Right lobe of liver (tissue), 4 donors: ENCODE data around the gene PRKN.

Source experiments
- POLR2A ChIP-seq: fragments of 450-650 bp; IDR thresholded peaks from one replicate; pipeline ENCODE4 v1.6.1; 2017; ENCODE audit warnings: antibody characterized with exemption, mild to moderate bottlenecking
- TF ChIP-seq, protein P1 (sequence below), 4 donors: fragments of 200-600 bp in 3 of 4; fragments of 450-650 bp in 1 of 4; IDR thresholded peaks; one replicate each; pipeline versions ENCODE4 v1.5.1 to v1.8.0; 2016 to 2022; ENCODE audit warnings: antibody characterized with exemption in 4 of 4, mild to moderate bottlenecking in 2 of 4
- donor health status: DM: no; HTN: no; CAD: no.
- donor health status: DM: no; HTN: no; CAD: no.
- donor health status: DM: no; HTN: yes; CAD: no.

DNA sequence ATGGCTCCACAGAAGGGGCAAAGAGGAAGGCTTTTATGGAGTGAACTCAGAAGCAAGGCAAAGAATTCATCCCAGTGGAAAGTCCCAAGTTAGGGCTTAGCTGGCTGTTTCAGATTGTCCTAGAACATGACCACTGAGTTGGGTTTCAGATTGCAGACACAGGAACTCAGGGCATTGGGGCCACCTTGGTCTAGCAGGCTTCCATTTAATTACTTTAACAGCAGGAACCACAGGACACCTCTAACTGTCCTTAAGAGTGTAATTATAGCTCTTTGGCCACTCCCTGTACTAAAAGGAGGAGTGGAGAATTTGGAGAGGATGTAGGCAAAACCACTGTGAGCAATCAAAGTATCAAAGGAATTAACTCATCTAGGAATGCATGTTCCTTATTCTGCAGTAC is 1303.1 kb downstream of the PRKN start:
- TF ChIP-seq, protein P1, sequence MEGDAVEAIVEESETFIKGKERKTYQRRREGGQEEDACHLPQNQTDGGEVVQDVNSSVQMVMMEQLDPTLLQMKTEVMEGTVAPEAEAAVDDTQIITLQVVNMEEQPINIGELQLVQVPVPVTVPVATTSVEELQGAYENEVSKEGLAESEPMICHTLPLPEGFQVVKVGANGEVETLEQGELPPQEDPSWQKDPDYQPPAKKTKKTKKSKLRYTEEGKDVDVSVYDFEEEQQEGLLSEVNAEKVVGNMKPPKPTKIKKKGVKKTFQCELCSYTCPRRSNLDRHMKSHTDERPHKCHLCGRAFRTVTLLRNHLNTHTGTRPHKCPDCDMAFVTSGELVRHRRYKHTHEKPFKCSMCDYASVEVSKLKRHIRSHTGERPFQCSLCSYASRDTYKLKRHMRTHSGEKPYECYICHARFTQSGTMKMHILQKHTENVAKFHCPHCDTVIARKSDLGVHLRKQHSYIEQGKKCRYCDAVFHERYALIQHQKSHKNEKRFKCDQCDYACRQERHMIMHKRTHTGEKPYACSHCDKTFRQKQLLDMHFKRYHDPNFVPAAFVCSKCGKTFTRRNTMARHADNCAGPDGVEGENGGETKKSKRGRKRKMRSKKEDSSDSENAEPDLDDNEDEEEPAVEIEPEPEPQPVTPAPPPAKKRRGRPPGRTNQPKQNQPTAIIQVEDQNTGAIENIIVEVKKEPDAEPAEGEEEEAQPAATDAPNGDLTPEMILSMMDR (IDR thresholded peaks at IDR 0.05): no peak
- TF ChIP-seq POLR2A: no peak
